ENCODE measurements around the gene FNIP2. TPM values are rescaled to one million over a fixed set of nuclear protein-coding genes. Genes with fewer than 3 reads are reported as not detected.

FNIP2 gene
- total RNA-seq, 1 donor from 2014 or later: 18.5 TPM

DNA sequence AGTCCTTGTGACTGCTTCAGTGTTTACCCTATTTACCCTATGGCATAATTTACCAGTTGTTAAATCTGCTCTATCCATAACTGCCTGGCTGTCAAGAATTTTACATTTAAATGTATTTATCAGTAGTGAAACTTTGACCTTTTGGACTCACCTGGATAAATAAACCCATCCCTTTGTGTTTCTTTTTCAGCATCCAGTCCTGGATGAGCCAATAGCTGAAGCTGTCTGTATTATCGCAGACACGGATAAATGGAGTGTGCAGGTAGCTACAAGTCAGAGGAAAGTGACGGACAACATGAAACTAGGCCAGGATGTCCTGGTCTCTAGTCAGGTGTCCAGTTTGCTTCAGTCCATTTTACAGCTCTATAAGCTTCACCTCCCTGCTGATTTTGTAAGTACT is 122.4 kb downstream of the FNIP2 start:
- no peak overlapping the region for H3K4me3 Mint-ChIP-seq (ENCODE audit: unreplicated experiment)
- no peaks in the 10 kb centered on the region for H3K4me1 ChIP-seq (ENCODE audit: insufficient read depth, low read length)
- peaks cover 3% of the 10 kb centered on the region for H3K36me3 ChIP-seq (ENCODE audit: insufficient read depth, low read length)
- H3K9me3 ChIP-seq (ENCODE audit: insufficient read depth, low read depth, low read length): no peaks in the 10 kb centered on the region
- peaks cover 4% of the 10 kb centered on the region for H3K4me1 Mint-ChIP-seq (ENCODE audit: low read depth, unreplicated experiment)
- no peak overlapping the region for H3K27ac Mint-ChIP-seq (ENCODE audit: unreplicated experiment)
- H2AFZ ChIP-seq (ENCODE audit: low read depth, low read length): no peak overlapping the region
- no peaks in the 10 kb centered on the region for H3K9me3 Mint-ChIP-seq (ENCODE audit: unreplicated experiment)
- no peak overlapping the region for H3K4me2 ChIP-seq (ENCODE audit: low read length)
- no peak for FAIRE-seq
- H3K27ac ChIP-seq (ENCODE audit: low read depth, low read length): no peak overlapping the region
- H3K36me3 Mint-ChIP-seq (ENCODE audit: low read depth, unreplicated experiment): peaks cover 8% of the 10 kb centered on the region
- H4K20me1 ChIP-seq (ENCODE audit: insufficient read depth, low read length): no peaks in the 10 kb centered on the region
- H3K79me2 ChIP-seq (ENCODE audit: insufficient read depth, low read length): no peaks in the 10 kb centered on the region
- H3K9ac ChIP-seq (ENCODE audit: low read length): no peak overlapping the region
- H3K27me3 Mint-ChIP-seq (ENCODE audit: low read depth, unreplicated experiment): no peaks in the 10 kb centered on the region
- H3K4me3 ChIP-seq (ENCODE audit: insufficient read depth, low read depth, low read length): no peak overlapping the region
- no peak for DNase-seq (ENCODE audit: low read depth)
- no peaks in the 10 kb centered on the region for H3K27me3 ChIP-seq (ENCODE audit: insufficient read depth, low read length)
- no peak for TF ChIP-seq EZH2 (IDR thresholded peaks at IDR 0.05; ENCODE audit: insufficient read depth, low read length)
- TF ChIP-seq, protein P1, sequence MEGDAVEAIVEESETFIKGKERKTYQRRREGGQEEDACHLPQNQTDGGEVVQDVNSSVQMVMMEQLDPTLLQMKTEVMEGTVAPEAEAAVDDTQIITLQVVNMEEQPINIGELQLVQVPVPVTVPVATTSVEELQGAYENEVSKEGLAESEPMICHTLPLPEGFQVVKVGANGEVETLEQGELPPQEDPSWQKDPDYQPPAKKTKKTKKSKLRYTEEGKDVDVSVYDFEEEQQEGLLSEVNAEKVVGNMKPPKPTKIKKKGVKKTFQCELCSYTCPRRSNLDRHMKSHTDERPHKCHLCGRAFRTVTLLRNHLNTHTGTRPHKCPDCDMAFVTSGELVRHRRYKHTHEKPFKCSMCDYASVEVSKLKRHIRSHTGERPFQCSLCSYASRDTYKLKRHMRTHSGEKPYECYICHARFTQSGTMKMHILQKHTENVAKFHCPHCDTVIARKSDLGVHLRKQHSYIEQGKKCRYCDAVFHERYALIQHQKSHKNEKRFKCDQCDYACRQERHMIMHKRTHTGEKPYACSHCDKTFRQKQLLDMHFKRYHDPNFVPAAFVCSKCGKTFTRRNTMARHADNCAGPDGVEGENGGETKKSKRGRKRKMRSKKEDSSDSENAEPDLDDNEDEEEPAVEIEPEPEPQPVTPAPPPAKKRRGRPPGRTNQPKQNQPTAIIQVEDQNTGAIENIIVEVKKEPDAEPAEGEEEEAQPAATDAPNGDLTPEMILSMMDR (IDR thresholded peaks at IDR 0.05; ENCODE audit: insufficient read depth, low read depth, low read length): no peak

DNA sequence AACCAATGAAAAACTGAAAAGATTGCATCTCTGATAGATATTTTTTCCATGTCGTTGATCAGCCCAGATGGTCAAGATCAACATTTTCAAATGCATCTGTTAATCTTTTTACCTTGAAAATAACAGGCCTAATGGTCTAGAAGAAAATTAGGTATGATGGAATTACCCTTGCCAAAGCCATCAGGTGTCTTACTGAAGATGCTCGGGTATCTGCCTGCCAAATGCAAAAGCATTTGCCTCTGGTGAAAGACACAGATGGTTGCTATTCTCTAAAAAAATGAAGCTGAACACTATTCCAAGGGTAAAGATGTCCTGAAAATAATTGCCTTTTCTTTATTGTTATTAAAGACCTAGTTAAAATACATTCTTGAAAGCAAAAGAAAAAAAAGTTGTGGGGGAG is 126.0 kb downstream of the FNIP2 start:
- H3K4me3 Mint-ChIP-seq (ENCODE audit: unreplicated experiment): no peak overlapping the region
- no peak for FAIRE-seq
- TF ChIP-seq, protein P1 (IDR thresholded peaks at IDR 0.05; ENCODE audit: insufficient read depth, low read depth, low read length): no peak
- TF ChIP-seq EZH2 (IDR thresholded peaks at IDR 0.05; ENCODE audit: insufficient read depth, low read length): no peak

DNA sequence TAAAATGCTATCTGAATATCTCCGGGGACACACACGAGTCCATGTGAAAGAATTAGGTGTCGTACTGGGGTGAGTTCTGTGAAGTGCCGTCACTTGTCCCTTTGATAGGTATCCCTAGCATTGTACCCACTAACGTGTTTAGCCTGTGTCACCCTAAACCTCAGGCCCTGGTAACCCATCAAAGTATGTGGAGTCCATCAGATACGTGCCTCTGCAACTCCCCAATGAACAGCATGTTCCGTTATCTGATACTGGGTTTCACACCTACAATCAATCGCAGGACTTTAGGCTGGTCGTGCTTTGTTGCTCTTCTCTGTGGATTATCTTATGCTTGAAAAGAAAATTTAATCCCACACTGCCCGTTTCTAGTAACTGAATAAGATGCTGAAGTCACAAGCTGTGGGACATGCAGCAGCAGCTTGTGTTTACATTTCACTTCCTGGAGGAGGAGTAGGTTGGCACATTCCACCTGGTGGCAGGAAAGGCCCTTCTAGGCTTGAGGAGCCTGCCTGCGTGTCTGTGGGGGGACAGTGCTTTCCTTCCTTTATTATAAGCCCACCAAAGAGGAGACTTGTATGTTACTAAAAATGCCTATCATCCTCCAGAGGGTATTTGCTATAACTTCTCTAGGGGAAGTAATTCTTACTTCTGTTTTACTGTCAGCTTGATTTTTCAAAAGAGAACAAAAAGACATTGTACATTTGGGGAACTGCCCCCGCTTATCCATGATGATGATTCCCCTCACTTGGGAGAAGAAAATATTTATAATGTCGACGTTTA is 127.2 kb downstream of the FNIP2 start:
- H3K36me3 Mint-ChIP-seq (ENCODE audit: low read depth, unreplicated experiment): peaks cover 5% of the 10 kb centered on the region
- FAIRE-seq: no peak
- no peak overlapping the region for H3K4me2 ChIP-seq (ENCODE audit: low read length)

More for the DNA sequence above, 126.0 kb downstream of the FNIP2 start:
- Histone ChIP-seq H3K36me3 (ENCODE audit: insufficient read depth, low read length) (peaks cover 3% of the 10 kb centered on the region), H3K4me2 (ENCODE audit: low read length) (no peak overlapping the region), H3K79me2 (ENCODE audit: insufficient read depth, low read length) (no peaks in the 10 kb centered on the region), H3K4me1 (ENCODE audit: insufficient read depth, low read length) (no peaks in the 10 kb centered on the region), H3K27ac (ENCODE audit: low read depth, low read length) (no peak overlapping the region), H3K27me3 (ENCODE audit: insufficient read depth, low read length) (no peaks in the 10 kb centered on the region), H2AFZ (ENCODE audit: low read depth, low read length) (no peak overlapping the region), H3K4me3 (ENCODE audit: insufficient read depth, low read depth, low read length) (no peak overlapping the region), H3K9me3 (ENCODE audit: insufficient read depth, low read depth, low read length) (no peaks in the 10 kb centered on the region), H4K20me1 (ENCODE audit: insufficient read depth, low read length) (no peaks in the 10 kb centered on the region), H3K9ac (ENCODE audit: low read length) (no peak overlapping the region)
- Mint-ChIP-seq H3K9me3 (ENCODE audit: unreplicated experiment) (peaks cover under 1% of the 10 kb centered on the region), H3K4me1 (ENCODE audit: low read depth, unreplicated experiment) (peaks cover 3% of the 10 kb centered on the region), H3K27ac (ENCODE audit: unreplicated experiment) (no peak overlapping the region), H3K27me3 (ENCODE audit: low read depth, unreplicated experiment) (no peaks in the 10 kb centered on the region), H3K36me3 (ENCODE audit: low read depth, unreplicated experiment) (peaks cover 2% of the 10 kb centered on the region)
- DNase-seq (ENCODE audit: low read depth): no peak

More for the DNA sequence above, 127.2 kb downstream of the FNIP2 start:
- Mint-ChIP-seq H3K9me3 (ENCODE audit: unreplicated experiment) (peaks cover 6% of the 10 kb centered on the region), H3K4me3 (ENCODE audit: unreplicated experiment) (no peak overlapping the region), H3K4me1 (ENCODE audit: low read depth, unreplicated experiment) (peaks cover 3% of the 10 kb centered on the region), H3K27ac (ENCODE audit: unreplicated experiment) (no peak overlapping the region), H3K27me3 (ENCODE audit: low read depth, unreplicated experiment) (no peaks in the 10 kb centered on the region)
- H3K9ac ChIP-seq (ENCODE audit: low read length): no peak overlapping the region
- no peak overlapping the region for H3K27ac ChIP-seq (ENCODE audit: low read depth, low read length)
- no peaks in the 10 kb centered on the region for H3K4me1 ChIP-seq (ENCODE audit: insufficient read depth, low read length)
- no peak for DNase-seq (ENCODE audit: low read depth)
- no peaks in the 10 kb centered on the region for H3K9me3 ChIP-seq (ENCODE audit: insufficient read depth, low read depth, low read length)
- no peaks in the 10 kb centered on the region for H3K27me3 ChIP-seq (ENCODE audit: insufficient read depth, low read length)
- H3K79me2 ChIP-seq (ENCODE audit: insufficient read depth, low read length): no peaks in the 10 kb centered on the region
- no peaks in the 10 kb centered on the region for H4K20me1 ChIP-seq (ENCODE audit: insufficient read depth, low read length)
- H2AFZ ChIP-seq (ENCODE audit: low read depth, low read length): no peak overlapping the region
- no peak overlapping the region for H3K4me3 ChIP-seq (ENCODE audit: insufficient read depth, low read depth, low read length)
- TF ChIP-seq, protein P1 (IDR thresholded peaks at IDR 0.05; ENCODE audit: insufficient read depth, low read depth, low read length): no peak
- TF ChIP-seq EZH2 (IDR thresholded peaks at IDR 0.05; ENCODE audit: insufficient read depth, low read length): no peak
- H3K36me3 ChIP-seq (ENCODE audit: insufficient read depth, low read length): peaks cover 3% of the 10 kb centered on the region
